ENCODE results near the gene DMBT1.

GRCh38 chr10:122521011-122521410 is 39.5 kb upstream of the DMBT1 start:
- TF ChIP-seq POLR2A (IDR thresholded peaks at IDR 0.05) (no peak), EP300 (IDR thresholded peaks at IDR 0.05) (no peak), CTCF (IDR thresholded peaks at IDR 0.05) (no peak)

Measured in stomach (tissue), 4 donors.